Keratinocyte (primary cell): ENCODE measurements around the gene C5. TPM values are rescaled to one million over a fixed set of nuclear protein-coding genes. Genes with fewer than 3 reads are reported as not detected.

Source experiments
- DNase-seq: peaks from one replicate; pipeline ENCODE4 v3.0.0-alpha.2; 2011; ENCODE audit warnings: low read depth, missing footprints, low spot score
- FAIRE-seq: peaks from 2 replicates; lab custom pipeline; 2011; peaks lifted over from hg19 to GRCh38; lab: Jason Lieb, UNC
- H2AFZ ChIP-seq: 2 replicates; pipeline ENCODE4 v1.6.0; 2012; ENCODE audit warnings: low read length, control low read depth, inconsistent platforms; ENCODE audit not compliant: control insufficient read depth
- H3K27ac ChIP-seq: 2 replicates; pipeline ENCODE4 v1.5.1; 2011; ENCODE audit warnings: low read length; ENCODE audit not compliant: control insufficient read depth, insufficient read depth
- H3K27me3 ChIP-seq: 3 replicates; pipeline ENCODE4 v1.6.0; 2011; ENCODE audit warnings: low read length; ENCODE audit not compliant: control insufficient read depth, insufficient read depth; ENCODE audit errors: extremely low read depth
- H3K36me3 ChIP-seq, 2 experiments: 2 replicates in 1 of 2; 3 replicates in 1 of 2; pipeline ENCODE4 v1.5.1; 2011; ENCODE audit warnings: low read length in 2 of 2, mild to moderate bottlenecking in 1 of 2; ENCODE audit not compliant: control insufficient read depth in 2 of 2, insufficient read depth in 2 of 2; ENCODE audit errors: extremely low read depth in 1 of 2
- H3K4me1 ChIP-seq: 3 replicates; pipeline ENCODE4 v1.5.1; 2011; ENCODE audit warnings: low read length; ENCODE audit not compliant: control insufficient read depth, insufficient read depth; ENCODE audit errors: extremely low read depth
- H3K4me2 ChIP-seq: 3 replicates; pipeline ENCODE4 v1.6.0; 2011; ENCODE audit warnings: low read depth, low read length; ENCODE audit not compliant: control insufficient read depth, insufficient read depth; ENCODE audit errors: extremely low read depth
- H3K4me3 ChIP-seq, 3 experiments: fragments of 200-600 bp in 1 of 3; sonication (generic) in 1 of 3; 2 replicates in 2 of 3; 3 replicates in 1 of 3; pipeline ENCODE4 v1.5.1; 2011 to 2016; ENCODE audit warnings: low read length in 3 of 3, mild to moderate bottlenecking in 3 of 3, control low read depth in 2 of 3, inconsistent platforms in 1 of 3, low read depth in 1 of 3, mixed read lengths in 1 of 3, mixed run types in 1 of 3, moderate library complexity in 1 of 3; ENCODE audit not compliant: control insufficient read depth in 2 of 3, insufficient read depth in 2 of 3; ENCODE audit errors: extremely low read depth in 1 of 3
- H3K79me2 ChIP-seq: 2 replicates; pipeline ENCODE4 v1.6.0; 2012; ENCODE audit warnings: low read length; ENCODE audit not compliant: control insufficient read depth, insufficient read depth
- H3K9ac ChIP-seq: 3 replicates; pipeline ENCODE4 v1.6.0; 2011; ENCODE audit warnings: low read length; ENCODE audit not compliant: control insufficient read depth, insufficient read depth; ENCODE audit errors: extremely low read depth
- H3K9me1 ChIP-seq: 3 replicates; pipeline ENCODE4 v1.6.0; 2011; ENCODE audit warnings: low read length; ENCODE audit not compliant: control insufficient read depth, insufficient read depth; ENCODE audit errors: extremely low read depth
- H3K9me3 ChIP-seq: 2 replicates; pipeline ENCODE4 v1.5.1; 2012; ENCODE audit warnings: low read depth, low read length; ENCODE audit not compliant: control insufficient read depth
- H4K20me1 ChIP-seq: 3 replicates; pipeline ENCODE4 v1.6.0; 2011; ENCODE audit warnings: low read length; ENCODE audit not compliant: control insufficient read depth, insufficient read depth; ENCODE audit errors: extremely low read depth
- CTCF ChIP-seq, 3 experiments: IDR thresholded peaks in 1 of 3; conservative IDR thresholded peaks in 1 of 3; optimal IDR thresholded peaks in 1 of 3; 2 replicates in 2 of 3; 3 replicates in 1 of 3; pipeline versions ENCODE3 to v1.5.1; 2011; ENCODE audit warnings: low read length in 3 of 3, mild to moderate bottlenecking in 3 of 3, moderate library complexity in 2 of 3, control low read depth in 1 of 3, inconsistent platforms in 1 of 3; ENCODE audit not compliant: insufficient read depth in 2 of 3; ENCODE audit errors: extremely low read depth in 1 of 3
- EZH2 ChIP-seq: IDR thresholded peaks from one replicate; pipeline ENCODE4 v1.6.1; 2012; ENCODE audit warnings: inconsistent platforms, mild to moderate bottlenecking, low read length, moderate library complexity
- dilution Hi-C: fragments of 300-500 bp; cut with MboI; formaldehyde crosslinking; loops from one replicate; pipeline ENCODE4 v1.7.0; 2020; ENCODE audit warnings: low sequenced_read_pairs; ENCODE audit not compliant: extremely low pct_ligation_motif_present
- polyA plus RNA-seq, 5 experiments: library from polyadenylated mRNA; depleted of rRNA in 3 of 5; stranded (reverse) in 3 of 5; stranded (forward) in 1 of 5; unstranded in 1 of 5; fragments of >200 nt; gene quantifications; 1 replicate in 1 of 5; 2 replicates in 3 of 5; 3 replicates in 1 of 5; pipeline versions ENCODE4 v1.2.1 to v1.2.3, GENCODE V29; 2011 to 2012; ENCODE audit warnings: missing spikeins in 2 of 5, low read depth in 1 of 5, low replicate concordance in 1 of 5

The C5 gene
- polyA plus RNA-seq, 1 donor (not counting 4 experiments of a cell fraction or from before 2014, with no cell fraction given), result 0.76 TPM

GRCh38 chr9:121053544-121053943 lies 3.5 kb upstream of the C5 start:
- Histone ChIP-seq H3K4me1 (no peaks in the 10 kb centered on the region), H3K36me3 (no peaks in the 10 kb centered on the region), H2AFZ (no peak overlapping the region), H4K20me1 (no peaks in the 10 kb centered on the region), H3K9me3 (no peaks in the 10 kb centered on the region), H3K27ac (no peak overlapping the region), H3K9ac (no peak overlapping the region), H3K4me2 (no peak overlapping the region), H3K4me3 (no peak overlapping the region), H3K79me2 (no peaks in the 10 kb centered on the region), H3K27me3 (no peaks in the 10 kb centered on the region), H3K9me1 (no peaks in the 10 kb centered on the region)
- DNase-seq, result no peak
- no peak for TF ChIP-seq EZH2
- no peak for TF ChIP-seq CTCF (optimal IDR thresholded peaks at IDR 0.05 in 1 of 3, IDR thresholded peaks at IDR 0.05 in 1 of 3, conservative IDR thresholded peaks at IDR 0.05 in 1 of 3; ENCODE audit: extremely low read depth in 1 of 3, insufficient read depth in 2 of 3, low read length in 3 of 3)
- dilution Hi-C loops, result no loop called here
- no peak for FAIRE-seq

- no peak for DNase-seq
- H3K9ac ChIP-seq, result no peak overlapping the region
- H3K36me3 ChIP-seq, result no peaks in the 10 kb centered on the region
- H3K4me1 ChIP-seq, result no peaks in the 10 kb centered on the region
- TF ChIP-seq EZH2, result no peak
- no peak for TF ChIP-seq CTCF (optimal IDR thresholded peaks at IDR 0.05 in 1 of 3, IDR thresholded peaks at IDR 0.05 in 1 of 3, conservative IDR thresholded peaks at IDR 0.05 in 1 of 3; ENCODE audit: extremely low read depth in 1 of 3, insufficient read depth in 2 of 3, low read length in 3 of 3)
- no peaks in the 10 kb centered on the region for H3K27me3 ChIP-seq
- no peak for FAIRE-seq
- dilution Hi-C loops, result no loop called here
- no peak overlapping the region for H3K27ac ChIP-seq
- no peaks in the 10 kb centered on the region for H3K79me2 ChIP-seq
- H3K9me3 ChIP-seq, result no peaks in the 10 kb centered on the region
- H3K4me3 ChIP-seq, result no peak overlapping the region
- H3K9me1 ChIP-seq, result no peaks in the 10 kb centered on the region
- no peak overlapping the region for H2AFZ ChIP-seq
- H3K4me2 ChIP-seq, result no peak overlapping the region
- no peaks in the 10 kb centered on the region for H4K20me1 ChIP-seq
Measured at GRCh38 chr9:121048618-121049017, 1.5 kb downstream of the C5 start.
